ENCODE measurements around the gene SENP3. TPM values are rescaled to one million over a fixed set of nuclear protein-coding genes. Genes with fewer than 3 reads are reported as not detected.

Gene SENP3
- total and polyA plus RNA-seq, 2 donors (not counting 3 experiments of a cell fraction or from before 2014, with no cell fraction given): 63.4 to 96.5 TPM

DNA sequence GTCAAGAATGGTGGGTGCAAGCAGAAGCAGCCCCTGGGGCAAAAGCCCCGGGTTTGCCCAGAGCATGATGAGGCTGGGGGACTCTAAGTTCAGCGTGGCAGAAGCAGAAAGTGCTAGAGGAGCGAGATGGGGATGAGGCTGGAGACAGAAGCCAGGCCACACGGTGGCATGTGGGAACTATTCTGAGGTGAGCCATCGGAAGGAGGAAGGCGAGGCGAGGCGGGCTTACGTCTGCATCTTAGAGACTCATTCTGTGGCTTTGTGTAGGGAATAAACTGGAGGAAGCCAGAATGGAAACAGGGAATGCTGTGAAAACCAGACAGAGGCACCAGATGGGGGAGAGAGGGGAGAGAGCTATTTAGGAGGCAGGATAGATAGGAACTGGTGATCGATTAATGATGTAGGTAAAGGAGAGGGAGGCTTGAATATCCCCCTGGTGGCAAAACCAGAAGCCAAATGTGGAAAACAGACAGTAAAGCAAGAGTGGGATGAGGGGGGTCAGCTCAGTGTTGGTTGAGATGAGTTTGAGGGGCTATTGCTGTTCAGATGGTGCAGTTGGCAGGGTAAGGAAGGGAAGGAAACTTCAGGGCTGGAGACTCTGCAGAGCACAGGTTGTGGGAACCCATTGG lies 6.3 kb upstream of the SENP3 start:
- no peaks in the 10 kb centered on the region for H3K27me3 ChIP-seq (ENCODE audit: control insufficient read depth in 2 of 2, insufficient read depth in 2 of 2, low read length in 2 of 2)
- H3K9me3 ChIP-seq (replicated peaks; ENCODE audit: control insufficient read depth, insufficient read depth, low read length): no peaks in the 10 kb centered on the region
- no peak overlapping the region for H2AFZ ChIP-seq (ENCODE audit: low read depth, low read length)
- peaks cover 18% of the 10 kb centered on the region for H3K4me1 ChIP-seq (ENCODE audit: control insufficient read depth, extremely low read depth, insufficient read depth, low read length)
- POLR2A ChIA-PET: interaction anchor here (0.6 to 0.7 kb wide), 2 partner anchors 19 to 48 kb away, joined by 3 to 5 read pairs; no protein-coding TSS in a partner anchor
- no peak overlapping the region for H3K4me3 ChIP-seq (replicated peaks in 1 of 3; ENCODE audit: insufficient read depth in 1 of 3, low read depth in 1 of 3, low read length in 3 of 3)
- BruUV-seq (replicated peaks): no TSS peak
- no peak for DNase-seq (ENCODE audit: low read depth, low spot score)
- no peak overlapping the region for H3K27ac ChIP-seq (ENCODE audit: insufficient read depth, low read depth, low read length)
- no peak for FAIRE-seq
- no peaks in the 10 kb centered on the region for H3K9me1 ChIP-seq (replicated peaks; ENCODE audit: control insufficient read depth, extremely low read depth, insufficient read depth, low read length)
- no peaks in the 10 kb centered on the region for H3K36me3 ChIP-seq (ENCODE audit: control insufficient read depth in 2 of 2, extremely low read depth in 1 of 2, insufficient read depth in 2 of 2, low read length in 2 of 2)
- no peak overlapping the region for H3K4me2 ChIP-seq (ENCODE audit: insufficient read depth, low read length)
- CTCF ChIA-PET: interaction anchor here (0.8 to 4.7 kb wide), 4 partner anchors 32 to 510 kb away, joined by 3 to 25 read pairs (median 4); no protein-coding TSS in a partner anchor
- H4K20me1 ChIP-seq (replicated peaks; ENCODE audit: control insufficient read depth, extremely low read depth, insufficient read depth, low read length): no peaks in the 10 kb centered on the region
- H3K9ac ChIP-seq (replicated peaks; ENCODE audit: extremely low read depth, insufficient read depth, low read length): no peak overlapping the region
- intact Hi-C loops (cut with micrococcal nuclease) (no loop called here), dilution Hi-C loops (cut with MboI; ENCODE audit: extremely low pct_ligation_motif_present, low sequenced_read_pairs) (no loop called here)
- no peaks in the 10 kb centered on the region for H3K79me2 ChIP-seq (ENCODE audit: control insufficient read depth, insufficient read depth, low read length)
- TF ChIP-seq GATA2 (IDR thresholded peaks at IDR 0.05; ENCODE audit: insufficient read depth, insufficient read length, low read depth, low read length): no peak
- TF ChIP-seq, protein P1, sequence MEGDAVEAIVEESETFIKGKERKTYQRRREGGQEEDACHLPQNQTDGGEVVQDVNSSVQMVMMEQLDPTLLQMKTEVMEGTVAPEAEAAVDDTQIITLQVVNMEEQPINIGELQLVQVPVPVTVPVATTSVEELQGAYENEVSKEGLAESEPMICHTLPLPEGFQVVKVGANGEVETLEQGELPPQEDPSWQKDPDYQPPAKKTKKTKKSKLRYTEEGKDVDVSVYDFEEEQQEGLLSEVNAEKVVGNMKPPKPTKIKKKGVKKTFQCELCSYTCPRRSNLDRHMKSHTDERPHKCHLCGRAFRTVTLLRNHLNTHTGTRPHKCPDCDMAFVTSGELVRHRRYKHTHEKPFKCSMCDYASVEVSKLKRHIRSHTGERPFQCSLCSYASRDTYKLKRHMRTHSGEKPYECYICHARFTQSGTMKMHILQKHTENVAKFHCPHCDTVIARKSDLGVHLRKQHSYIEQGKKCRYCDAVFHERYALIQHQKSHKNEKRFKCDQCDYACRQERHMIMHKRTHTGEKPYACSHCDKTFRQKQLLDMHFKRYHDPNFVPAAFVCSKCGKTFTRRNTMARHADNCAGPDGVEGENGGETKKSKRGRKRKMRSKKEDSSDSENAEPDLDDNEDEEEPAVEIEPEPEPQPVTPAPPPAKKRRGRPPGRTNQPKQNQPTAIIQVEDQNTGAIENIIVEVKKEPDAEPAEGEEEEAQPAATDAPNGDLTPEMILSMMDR (IDR thresholded peaks at IDR 0.05; ENCODE audit: extremely low read depth in 1 of 2, insufficient read depth in 1 of 2, low read depth in 1 of 2, low read length in 2 of 2): peak in 1 of 2 donors; percentile 16
- no peak for TF ChIP-seq POLR2A (IDR thresholded peaks at IDR 0.05; ENCODE audit: low read depth, low read length)
- no peak for TF ChIP-seq FOS (IDR thresholded peaks at IDR 0.05; ENCODE audit: borderline replicate concordance, insufficient read depth, low read length)
- no peak for TF ChIP-seq EZH2 (IDR thresholded peaks at IDR 0.05; ENCODE audit: borderline replicate concordance, low read depth, low read length, severe bottlenecking)
- TF ChIP-seq POLR2AphosphoS5 (IDR thresholded peaks at IDR 0.05; ENCODE audit: insufficient read depth, low read depth, low read length): no peak
